NCI-H446 (cell line): ENCODE data around the gene ABCC10.
"Not testable (repeated sequence)": the region's sequence is repeated elsewhere in the genome, so short reads cannot be mapped to it uniquely, and the experiment has no call there.

Experiments
- DNase-seq, 2 experiments: peaks; one replicate each; lab custom pipeline; 2025; lab: John Stamatoyannopoulos, UW

ABCC10 gene

DNA sequence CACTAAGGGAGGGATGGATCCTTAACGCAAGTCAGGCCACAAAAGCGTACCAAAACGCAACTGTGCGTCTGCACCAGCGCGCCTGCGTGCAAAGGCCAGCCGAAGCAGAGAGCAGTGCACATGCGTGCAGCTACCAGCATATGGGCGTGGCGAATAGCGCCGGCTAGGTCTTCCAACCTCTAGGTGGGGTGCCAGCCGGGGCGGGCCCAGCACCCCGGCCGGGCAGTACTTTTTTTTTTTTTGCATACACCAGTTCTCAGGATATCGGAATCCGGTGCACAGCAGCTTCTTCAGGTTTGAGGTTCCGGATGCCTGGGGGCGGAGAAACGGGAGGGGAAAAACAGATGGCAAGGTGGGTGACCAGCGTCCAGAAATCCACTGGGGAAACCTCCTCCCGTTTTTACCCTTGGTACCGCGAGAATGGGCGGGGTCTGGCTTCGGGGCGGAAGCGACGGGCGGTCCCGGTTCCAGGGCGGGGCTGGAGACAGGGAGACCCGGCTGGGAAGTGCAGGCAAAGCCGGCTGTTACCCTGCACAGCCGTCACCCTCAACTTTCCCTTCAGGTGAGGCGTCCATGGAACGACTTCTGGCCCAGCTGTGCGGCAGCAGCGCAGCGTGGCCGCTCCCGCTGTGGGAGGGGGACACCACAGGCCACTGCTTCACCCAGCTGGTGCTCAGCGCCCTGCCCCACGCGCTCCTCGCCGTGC lies at the start of gene ABCC10:
TSS of gene ABCC10 (plus strand) at position 136 of the 706 bp plus-strand sequence. CDS start at position 574, 438 bp downstream.
- peak; percentile 94 to 95 for DNase-seq

- no peak for DNase-seq
These were observed 49.6 kb upstream of the ABCC10 start for GRCh38 chr6:43377710-43378229.

GRCh38 chr6:43378631-43379030 lies 48.7 kb upstream of the ABCC10 start:
- no peak for DNase-seq

DNA sequence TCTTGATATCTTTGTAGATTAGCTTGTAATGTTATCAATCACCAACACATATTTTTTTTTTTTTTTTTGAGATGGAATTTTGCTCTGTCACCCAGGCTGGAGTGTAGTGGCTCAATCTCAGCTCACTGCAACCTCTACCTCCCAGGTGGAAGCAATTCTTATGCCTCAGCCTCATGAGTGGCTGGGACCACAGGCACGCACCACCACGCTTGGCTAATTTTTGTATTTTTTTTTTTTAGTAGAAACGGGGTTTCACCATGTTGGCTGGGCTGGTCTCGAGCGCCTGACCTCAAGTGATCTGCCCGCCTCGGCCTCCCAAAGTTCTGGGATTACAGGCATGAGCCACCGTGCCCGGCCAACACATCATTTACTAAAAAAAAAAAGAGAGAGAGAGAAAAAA lies 46.5 kb upstream of the ABCC10 start:
- not testable (repeated sequence) for DNase-seq

- no peak for DNase-seq
These were observed 44.2 kb upstream of the ABCC10 start for GRCh38 chr6:43383021-43383667.

DNA sequence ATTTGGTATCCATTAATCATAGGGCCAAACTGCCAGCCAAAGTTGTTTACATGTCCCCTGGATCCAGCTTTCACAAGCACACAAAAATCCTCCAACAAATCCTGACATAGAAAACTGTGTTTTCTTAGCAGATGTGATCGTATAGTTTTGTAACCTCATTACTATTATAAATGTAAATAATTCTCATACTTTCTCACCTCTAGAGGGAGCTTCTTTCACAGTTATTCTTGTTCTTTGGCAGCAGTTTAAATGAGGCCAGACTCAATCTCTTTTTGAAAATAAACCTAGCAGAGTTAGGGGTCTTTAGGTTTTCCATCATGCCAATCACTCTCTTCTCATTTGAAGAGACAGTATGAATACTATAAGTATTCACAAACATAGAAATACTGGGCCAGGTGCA lies 40.8 kb upstream of the ABCC10 start:
- peak in 1 of 2 experiments; percentile 61 for DNase-seq

DNA sequence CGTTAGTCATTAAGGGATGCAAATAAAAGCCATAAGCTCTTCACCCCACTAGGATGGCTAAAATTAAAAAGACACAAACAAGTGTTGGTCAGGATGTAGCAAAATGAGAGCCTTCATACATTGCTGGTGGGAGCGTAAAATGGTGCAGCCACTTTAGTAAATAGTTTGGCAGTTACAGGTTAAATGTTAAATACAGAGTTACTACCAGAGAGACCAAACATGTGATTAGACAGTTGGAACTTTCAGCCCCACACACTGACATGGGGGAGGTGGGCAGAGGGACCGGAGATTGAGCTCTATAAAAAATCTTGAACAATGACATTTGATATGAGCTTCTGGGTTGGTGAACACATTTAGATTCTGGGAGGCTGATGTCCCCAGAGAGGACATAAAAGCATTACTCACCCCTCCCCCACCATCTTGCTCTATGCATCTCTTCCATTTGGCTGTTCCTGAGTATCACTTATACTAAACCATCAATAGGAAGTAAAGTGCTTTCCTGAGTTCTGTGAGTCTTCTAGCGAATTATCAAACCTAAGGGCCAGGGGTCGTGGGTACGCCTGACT lies 37.5 kb upstream of the ABCC10 start:
- DNase-seq: no peak

DNA sequence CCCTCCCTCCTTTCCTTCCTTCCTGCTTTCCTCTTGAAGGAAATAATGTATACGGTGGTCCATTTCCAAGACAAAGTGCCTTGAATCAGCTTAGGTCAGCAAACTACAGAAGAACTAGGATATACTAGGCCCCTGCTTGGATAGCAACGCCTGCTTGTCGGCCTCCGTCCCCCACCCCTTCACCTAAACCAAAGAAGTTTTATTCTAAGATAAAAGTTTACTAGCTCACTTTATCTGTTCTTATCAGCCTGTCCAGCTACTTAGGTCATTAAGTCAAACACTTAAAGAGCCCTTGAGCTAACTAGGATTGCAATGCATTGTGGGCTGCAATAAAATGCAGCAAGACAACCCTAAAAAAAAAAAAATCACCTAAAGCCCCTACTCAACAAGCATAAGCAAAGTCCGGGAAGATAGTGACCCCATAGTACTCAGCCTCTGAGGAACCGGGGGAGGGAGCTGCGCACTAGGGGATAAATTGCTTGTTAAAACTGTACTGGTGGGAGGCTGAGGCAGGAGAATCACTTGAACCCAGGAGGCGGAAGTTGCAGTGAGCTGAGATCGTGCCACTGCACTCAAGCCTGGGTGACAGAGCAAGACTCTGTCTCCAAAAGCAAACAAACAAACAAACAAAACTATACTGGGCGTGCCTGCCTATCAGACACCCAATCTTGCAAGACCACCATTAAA lies 36.4 kb upstream of the ABCC10 start:
- DNase-seq: not testable (repeated sequence)

DNA sequence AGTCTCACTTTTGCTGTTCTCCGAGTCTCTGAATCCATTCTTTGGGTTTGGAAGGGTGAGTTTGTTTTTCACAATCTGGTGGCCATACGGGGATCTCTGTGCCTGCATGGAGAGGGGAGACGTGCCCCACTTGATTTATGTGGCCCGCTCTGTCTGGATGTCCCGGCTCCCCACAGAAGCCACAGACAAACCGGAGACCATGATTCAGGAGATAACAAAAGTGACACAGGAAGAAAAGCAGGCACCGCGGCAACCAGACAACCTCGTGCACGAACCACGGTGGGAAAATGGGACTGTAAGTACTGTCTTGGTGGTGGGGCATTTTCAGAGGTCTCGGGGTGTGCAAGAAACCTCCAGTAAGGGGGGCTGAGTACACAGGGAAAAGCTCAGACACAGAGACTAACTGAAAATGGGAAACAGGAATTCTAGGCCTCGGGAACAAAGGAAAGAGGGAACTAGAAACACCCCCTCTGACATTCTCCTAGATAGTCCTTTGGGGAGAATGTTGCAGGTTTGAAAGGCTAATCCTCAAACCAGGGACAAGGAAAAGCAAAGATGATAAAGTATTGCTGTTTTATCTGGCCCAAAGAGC lies 35.8 kb upstream of the ABCC10 start:
- DNase-seq: no peak

DNA sequence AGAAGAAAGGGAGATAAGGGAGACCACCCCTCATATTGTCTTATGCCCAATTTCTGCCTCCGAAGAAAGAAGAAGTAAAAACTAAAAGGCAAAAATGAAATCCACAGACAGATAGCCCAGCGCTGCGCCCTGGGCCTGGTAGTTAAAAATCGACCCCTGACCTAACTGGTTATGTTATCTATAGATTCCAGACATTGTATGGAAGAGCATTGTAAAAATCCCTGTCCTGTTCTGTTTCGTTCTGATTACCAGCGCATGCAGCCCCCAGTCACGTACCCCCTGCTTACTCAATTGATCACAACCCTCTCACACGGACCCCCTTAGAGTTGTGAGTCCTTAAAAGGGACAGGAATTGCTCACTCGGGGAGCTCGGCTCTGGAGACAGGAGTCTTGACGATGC lies 34.2 kb upstream of the ABCC10 start:
- not testable (repeated sequence) for DNase-seq

DNA sequence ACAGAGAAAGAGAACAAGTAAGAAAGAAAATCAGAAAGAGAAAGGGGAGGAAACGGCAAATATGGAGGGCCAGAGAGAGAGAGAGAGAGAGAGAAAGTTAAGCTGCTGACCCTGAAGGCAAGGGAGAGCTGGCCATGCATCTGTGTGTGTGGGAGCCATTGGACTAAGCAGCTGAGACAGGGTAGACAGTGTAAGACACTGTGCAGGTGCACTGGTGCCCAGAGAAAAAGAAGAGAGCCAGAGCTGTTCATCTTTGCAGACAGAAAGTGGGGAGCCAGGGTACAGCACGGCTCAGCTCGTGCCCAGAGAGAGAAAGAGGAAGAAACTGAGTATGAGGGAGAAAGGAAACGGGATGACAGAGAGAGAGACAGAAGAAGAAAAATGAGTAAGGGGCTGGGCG lies 33.7 kb upstream of the ABCC10 start:
- DNase-seq: no peak

- no peak for DNase-seq
These were observed 32.4 kb upstream of the ABCC10 start for GRCh38 chr6:43394982-43395381.

GRCh38 chr6:43395776-43396175 lies 31.6 kb upstream of the ABCC10 start:
- no peak for DNase-seq

DNA sequence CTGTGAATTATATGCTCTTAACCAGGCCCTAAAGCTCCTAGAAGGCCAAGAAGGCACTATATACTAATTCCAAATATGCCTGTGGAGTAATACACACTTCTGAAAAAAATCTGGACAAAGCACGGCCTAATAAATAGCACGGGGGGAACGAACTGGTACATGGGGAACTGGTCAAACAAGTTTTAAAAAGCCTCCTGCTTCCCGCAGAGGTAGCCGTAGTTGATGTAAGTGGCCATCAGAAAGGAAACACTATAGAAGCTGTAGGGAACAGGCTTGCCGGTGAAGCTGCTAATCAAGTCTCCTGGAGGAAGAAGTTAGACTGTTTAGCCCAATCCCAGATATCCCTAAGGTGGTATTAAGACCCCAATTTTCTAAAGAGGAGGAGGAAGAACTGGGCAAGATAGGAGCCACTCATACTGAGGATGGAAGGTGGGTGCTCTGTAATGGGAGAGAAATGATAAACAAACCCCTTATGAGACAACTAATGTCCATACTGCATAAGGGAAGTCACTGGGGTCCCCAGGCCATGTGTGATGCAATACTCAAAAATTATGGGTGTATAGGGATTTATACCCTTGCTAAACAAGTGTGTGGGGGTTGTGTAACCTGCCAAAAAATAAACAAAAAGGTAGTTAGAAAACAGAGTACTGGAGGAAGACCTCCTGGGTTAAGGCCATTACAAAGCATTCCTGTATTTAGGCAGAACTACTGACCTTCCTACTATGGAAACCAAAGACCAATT lies 30.8 kb upstream of the ABCC10 start:
- DNase-seq: no peak

- no peak for DNase-seq
These were observed 27.3 kb upstream of the ABCC10 start for GRCh38 chr6:43399932-43400487.

GRCh38 chr6:43401730-43402129 lies 25.6 kb upstream of the ABCC10 start:
- no peak for DNase-seq

GRCh38 chr6:43402820-43403219 lies 24.5 kb upstream of the ABCC10 start:
- no peak for DNase-seq

GRCh38 chr6:43405354-43405753 lies 22.0 kb upstream of the ABCC10 start:
- DNase-seq: no peak

- DNase-seq: no peak
These were observed 20.0 kb upstream of the ABCC10 start for GRCh38 chr6:43407296-43407695.

GRCh38 chr6:43408259-43408658 lies 19.1 kb upstream of the ABCC10 start:
- no peak for DNase-seq

GRCh38 chr6:43410776-43411175 lies 16.6 kb upstream of the ABCC10 start:
- DNase-seq: not testable (repeated sequence)
